PC-9 (cell line): ENCODE results near the gene CD164. TPM values are rescaled to one million over a fixed set of nuclear protein-coding genes. Genes with fewer than 3 reads are reported as not detected.

Experiments used
- BruUV-seq: library from RNA; stranded (reverse); fragments of 400-500 nt; replicated peaks from 2 replicates; lab custom pipeline; 2021; lab: Mats Ljungman, UMichigan
- CTCF ChIA-PET: fragments of 300-600 bp; sonication (Branson Sonifier 250); formaldehyde crosslinking; loops from one replicate; lab custom pipeline; 2022; ENCODE audit warnings: antibody characterized with exemption; lab: Charles Lee
- POLR2A ChIA-PET: fragments of 300-600 bp; sonication (Branson Sonifier 250); formaldehyde crosslinking; loops from one replicate; lab custom pipeline; 2022; ENCODE audit warnings: antibody characterized with exemption; ENCODE audit not compliant: unreplicated experiment; lab: Charles Lee
- DNase-seq, 2 experiments: peaks; one replicate each; pipeline versions ENCODE4 v3.0.0 to v3.0.0-alpha.2; 2015 to 2022; ENCODE audit warnings: mixed read lengths in 1 of 2
- H2AFZ ChIP-seq: fragments of 200-600 bp; sonication (generic); 2 replicates; pipeline ENCODE4 v1.8.1; 2017; ENCODE audit warnings: antibody characterized with exemption
- H3F3A ChIP-seq: fragments of 200-600 bp; sonication (generic); 2 replicates; pipeline ENCODE4 v1.8.1; 2017; ENCODE audit warnings: antibody characterized with exemption, mild to moderate bottlenecking, low read depth; ENCODE audit not compliant: insufficient read depth
- H3K27ac ChIP-seq: fragments of 200-600 bp; sonication (generic); 2 replicates; pipeline ENCODE4 v1.6.1; 2016; ENCODE audit warnings: mixed run types
- H3K27me3 ChIP-seq: fragments of 200-600 bp; sonication (generic); 2 replicates; pipeline ENCODE4 v1.6.1; 2016; ENCODE audit warnings: low read depth, mixed run types; ENCODE audit not compliant: insufficient read depth
- H3K36me3 ChIP-seq: fragments of 200-600 bp; sonication (generic); 2 replicates; pipeline ENCODE4 v1.6.1; 2016; ENCODE audit warnings: low read depth, mixed run types
- H3K4me1 ChIP-seq: fragments of 200-600 bp; sonication (generic); replicated peaks from 2 replicates; pipeline ENCODE4 v1.6.1; 2016; ENCODE audit warnings: mixed run types; ENCODE audit not compliant: insufficient read depth
- H3K4me2 ChIP-seq: fragments of 200-600 bp; sonication (generic); 2 replicates; pipeline ENCODE4 v1.6.1; 2017; ENCODE audit warnings: mixed run types
- H3K4me3 ChIP-seq: fragments of 200-600 bp; sonication (generic); 2 replicates; pipeline ENCODE4 v1.6.1; 2016; ENCODE audit warnings: mixed run types
- H3K79me2 ChIP-seq: fragments of 200-600 bp; sonication (generic); 2 replicates; pipeline ENCODE4 v1.6.1; 2017; ENCODE audit warnings: low read depth, mixed run types
- H3K9me2 ChIP-seq: fragments of 200-600 bp; sonication (generic); 2 replicates; pipeline ENCODE4 v1.8.1; 2017; ENCODE audit warnings: mild to moderate bottlenecking; ENCODE audit not compliant: insufficient read depth
- H3K9me3 ChIP-seq: fragments of 200-600 bp; sonication (generic); 2 replicates; pipeline ENCODE4 v1.8.1; 2016; ENCODE audit warnings: low read depth; ENCODE audit not compliant: insufficient read depth
- H4K20me1 ChIP-seq: fragments of 200-600 bp; sonication (generic); 2 replicates; pipeline ENCODE4 v1.8.1; 2017; ENCODE audit not compliant: insufficient read depth
- EZH2 ChIP-seq: fragments of 200-600 bp; sonication (generic); IDR thresholded peaks from 2 replicates; pipeline ENCODE4 v1.8.0; 2017; ENCODE audit warnings: antibody characterized with exemption, low read depth
- intact Hi-C: fragments of 100-400 bp; cut with micrococcal nuclease; formaldehyde crosslinking; loops from one replicate; pipeline ENCODE4 v1.10.0; 2022; ENCODE audit not compliant: unreplicated experiment
- total RNA-seq: library from RNA; stranded (reverse); gene quantifications from 2 replicates; pipeline ENCODE4 v1.2.3, GENCODE V29; 2021
- TF ChIP-seq, protein P1 (sequence below): fragments of 200-600 bp; sonication (generic); conservative IDR thresholded peaks from 2 replicates; pipeline ENCODE4 v1.6.1; 2017; ENCODE audit warnings: mixed run types, antibody characterized with exemption, mild to moderate bottlenecking, moderate library complexity

CD164 gene
- total RNA-seq, 1 experiment from 2014 or later = 170 TPM

DNA sequence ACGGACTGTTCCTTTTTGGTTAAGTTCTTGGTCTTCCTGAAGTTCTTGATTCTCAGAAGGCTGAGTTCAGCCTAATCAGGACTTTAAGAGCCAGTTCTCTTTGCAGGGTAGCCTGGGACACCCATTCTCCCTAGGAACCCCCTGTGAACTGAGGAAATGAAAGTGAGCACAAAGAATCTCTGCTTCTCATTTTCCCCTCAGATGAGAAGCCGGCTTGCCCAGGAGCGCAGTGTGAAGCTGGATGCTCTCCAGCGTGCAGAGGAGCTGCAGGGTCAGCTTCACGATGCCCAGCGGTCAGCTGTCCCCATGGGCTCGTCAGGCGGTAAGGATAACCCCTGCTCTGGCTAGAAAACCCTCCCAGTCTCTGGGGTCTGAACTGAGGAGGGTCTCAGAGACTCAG lies 34.0 kb downstream of the CD164 start:
- DNase-seq = no peak
- Histone ChIP-seq H3K4me1 (peaks cover 49% of the 10 kb centered on the region), H3K4me3 (no peak overlapping the region), H3K27me3 (no peaks in the 10 kb centered on the region), H3K9me3 (no peaks in the 10 kb centered on the region), H2AFZ (no peak overlapping the region), H4K20me1 (no peaks in the 10 kb centered on the region), H3K79me2 (no peaks in the 10 kb centered on the region), H3K36me3 (no peaks in the 10 kb centered on the region), H3K27ac (no peak overlapping the region), H3K9me2 (no peaks in the 10 kb centered on the region), H3F3A (peaks cover 17% of the 10 kb centered on the region; the same call in 1 of the 2 replicates), H3K4me2 (no peak overlapping the region)
- POLR2A ChIA-PET = interaction anchor here (0.6 kb wide), 1 partner anchor 164 kb away, joined by 8 read pairs; no protein-coding TSS in a partner anchor
- intact Hi-C loops = no loop called here
- CTCF ChIA-PET = no interaction called here
- no TSS peak for BruUV-seq
- no peak for TF ChIP-seq EZH2
- TF ChIP-seq, protein P1, sequence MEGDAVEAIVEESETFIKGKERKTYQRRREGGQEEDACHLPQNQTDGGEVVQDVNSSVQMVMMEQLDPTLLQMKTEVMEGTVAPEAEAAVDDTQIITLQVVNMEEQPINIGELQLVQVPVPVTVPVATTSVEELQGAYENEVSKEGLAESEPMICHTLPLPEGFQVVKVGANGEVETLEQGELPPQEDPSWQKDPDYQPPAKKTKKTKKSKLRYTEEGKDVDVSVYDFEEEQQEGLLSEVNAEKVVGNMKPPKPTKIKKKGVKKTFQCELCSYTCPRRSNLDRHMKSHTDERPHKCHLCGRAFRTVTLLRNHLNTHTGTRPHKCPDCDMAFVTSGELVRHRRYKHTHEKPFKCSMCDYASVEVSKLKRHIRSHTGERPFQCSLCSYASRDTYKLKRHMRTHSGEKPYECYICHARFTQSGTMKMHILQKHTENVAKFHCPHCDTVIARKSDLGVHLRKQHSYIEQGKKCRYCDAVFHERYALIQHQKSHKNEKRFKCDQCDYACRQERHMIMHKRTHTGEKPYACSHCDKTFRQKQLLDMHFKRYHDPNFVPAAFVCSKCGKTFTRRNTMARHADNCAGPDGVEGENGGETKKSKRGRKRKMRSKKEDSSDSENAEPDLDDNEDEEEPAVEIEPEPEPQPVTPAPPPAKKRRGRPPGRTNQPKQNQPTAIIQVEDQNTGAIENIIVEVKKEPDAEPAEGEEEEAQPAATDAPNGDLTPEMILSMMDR = no peak

- Histone ChIP-seq H3K27ac (no peak overlapping the region), H3K27me3 (no peaks in the 10 kb centered on the region), H3K9me3 (no peaks in the 10 kb centered on the region), H2AFZ (no peak overlapping the region), H3F3A (peaks cover 17% of the 10 kb centered on the region; the same call in 1 of the 2 replicates), H4K20me1 (no peaks in the 10 kb centered on the region), H3K36me3 (no peaks in the 10 kb centered on the region), H3K4me1 (peaks cover 49% of the 10 kb centered on the region), H3K4me2 (no peak overlapping the region), H3K79me2 (no peaks in the 10 kb centered on the region), H3K4me3 (no peak overlapping the region), H3K9me2 (no peaks in the 10 kb centered on the region)
- no peak for DNase-seq
- no peak for TF ChIP-seq EZH2
- TF ChIP-seq, protein P1 = no peak
- CTCF ChIA-PET = no interaction called here
- BruUV-seq = no TSS peak
- POLR2A ChIA-PET = interaction anchor here (0.6 kb wide), 1 partner anchor 164 kb away, joined by 8 read pairs; no protein-coding TSS in a partner anchor
- intact Hi-C loops = no loop called here
These were observed 34.5 kb downstream of the CD164 start for GRCh38 chr6:109347779-109348178.

DNA sequence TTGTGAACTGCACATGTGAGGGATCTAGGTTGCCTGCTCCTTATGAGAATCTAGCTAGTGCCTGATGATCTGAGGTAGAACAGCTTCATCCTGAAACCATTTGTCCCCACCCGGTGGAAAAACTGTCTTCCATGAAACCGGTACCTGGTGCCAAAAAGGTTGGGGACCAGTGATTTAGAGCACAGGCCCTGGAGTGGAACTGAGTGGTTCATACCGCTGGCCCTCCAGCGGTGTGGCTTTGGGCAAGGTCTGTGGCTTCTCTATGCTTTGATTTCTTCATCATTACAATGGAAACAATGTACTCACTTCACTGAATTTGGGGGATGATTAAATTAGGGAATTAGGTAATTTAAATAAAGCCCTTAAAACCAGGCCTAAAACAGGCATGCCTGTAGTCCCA lies 36.3 kb downstream of the CD164 start:
- H3K9me3 ChIP-seq = no peaks in the 10 kb centered on the region
- no peak overlapping the region for H3K4me3 ChIP-seq
- no peak overlapping the region for H2AFZ ChIP-seq
- POLR2A ChIA-PET = no interaction called here
- no peaks in the 10 kb centered on the region for H3K36me3 ChIP-seq
- CTCF ChIA-PET = no interaction called here
- intact Hi-C loops = no loop called here
- DNase-seq = no peak
- peaks cover 40% of the 10 kb centered on the region for H3K4me1 ChIP-seq
- peaks cover 17% of the 10 kb centered on the region; the same call in 1 of the 2 replicates for H3F3A ChIP-seq
- H3K27ac ChIP-seq = no peak overlapping the region
- H3K27me3 ChIP-seq = no peaks in the 10 kb centered on the region
- TF ChIP-seq EZH2 = no peak
- TF ChIP-seq, protein P1 = no peak
- no peaks in the 10 kb centered on the region for H3K9me2 ChIP-seq
- H3K4me2 ChIP-seq = no peak overlapping the region
- H3K79me2 ChIP-seq = no peaks in the 10 kb centered on the region
- H4K20me1 ChIP-seq = no peaks in the 10 kb centered on the region
- BruUV-seq = no TSS peak
